Esophagus squamous epithelium (tissue), 5 donors: ENCODE measurements around the gene NXN. TPM values are rescaled to one million over a fixed set of nuclear protein-coding genes. Genes with fewer than 3 reads are reported as not detected.

ENCODE experiments used
- DNase-seq: peaks from one replicate; lab custom pipeline; 2025; lab: John Stamatoyannopoulos, UW
- H3K27ac ChIP-seq, 4 donors: fragments of 200-600 bp; sonication (generic); one replicate each; pipeline ENCODE4 v1.5.1; 2016 to 2019; ENCODE audit warnings: mild to moderate bottlenecking in 1 of 4
- H3K27me3 ChIP-seq, 4 donors: fragments of 200-600 bp; sonication (generic); 1 replicate in 3 of 4; 2 replicates in 1 of 4; pipeline versions ENCODE4 v1.5.1 to v1.6.0; 2017 to 2021; ENCODE audit warnings: antibody characterized with exemption in 1 of 4
- H3K36me3 ChIP-seq, 3 donors: fragments of 200-600 bp; sonication (generic); one replicate each; pipeline ENCODE4 v1.5.1; 2016 to 2019
- H3K4me1 ChIP-seq, 3 donors: fragments of 200-600 bp; sonication (generic); one replicate each; pipeline ENCODE4 v1.5.1; 2017 to 2019
- H3K4me3 ChIP-seq, 4 donors: fragments of 200-600 bp; sonication (generic); 1 replicate in 3 of 4; 2 replicates in 1 of 4; pipeline ENCODE4 v1.5.1; 2016 to 2019; ENCODE audit warnings: mild to moderate bottlenecking in 2 of 4, moderate library complexity in 1 of 4
- H3K9me3 ChIP-seq, 3 donors: fragments of 200-600 bp; sonication (generic); one replicate each; pipeline ENCODE4 v1.5.1; 2016 to 2019
- CTCF ChIP-seq, 6 experiments: fragments of 450-650 bp in 4 of 6; fragments of 200-600 bp in 2 of 6; sonication (generic) in 2 of 6; IDR thresholded peaks; one replicate each; pipeline ENCODE4 v1.5.1; 2016 to 2019; ENCODE audit warnings: antibody characterized with exemption in 6 of 6, mild to moderate bottlenecking in 4 of 6, moderate library complexity in 4 of 6
- POLR2A ChIP-seq, 4 donors: fragments of 450-650 bp; IDR thresholded peaks; one replicate each; pipeline ENCODE4 v1.6.1; 2017; ENCODE audit warnings: antibody characterized with exemption in 4 of 4, mild to moderate bottlenecking in 4 of 4, moderate library complexity in 3 of 4
- WGBS, 2 donors: methylation state at CpG; one replicate each; pipeline ENCODE4 v1.1.5; 2018; 5-methylcytosine and 5-hydroxymethylcytosine counted together
- intact Hi-C: fragments of 100-400 bp; cut with DNase I; formaldehyde crosslinking; loops from one replicate; pipeline ENCODE4 v1.15.0; 2022
- total RNA-seq, 4 donors: library from RNA; depleted of rRNA; stranded (reverse); fragments of >200 nt; gene quantifications; one replicate each; pipeline ENCODE4 v1.1.0, GENCODE V29; 2016
- donor health status: DM: yes; HTN: yes; CAD: no.

NXN gene
- total RNA-seq, 4 donors from 2014 or later = 19.5 to 34.9 (median 28.7) TPM

- Histone ChIP-seq H3K9me3 (no peaks in the 10 kb centered on the region), H3K27ac (peak overlapping the region in 3 of 4 donors; percentile 51 to 76 (median 66)), H3K36me3 (no peaks in the 10 kb centered on the region), H3K4me1 (peaks cover 0 to 65% (median 12%) of the 10 kb centered on the region in 3 donors), H3K4me3 (peak overlapping the region in 3 of 4 donors; percentile 9 to 46 (median 21)), H3K27me3 (no peaks in the 10 kb centered on the region)
- no peak for TF ChIP-seq CTCF (IDR thresholded peaks at IDR 0.05)
- no peak for TF ChIP-seq POLR2A (IDR thresholded peaks at IDR 0.05)
- 51 to 62% methylated on average over 18 of the region's 18 CpGs for WGBS, 2 donors
- DNase-seq = no peak
- intact Hi-C loops = no loop called here
Observed at GRCh38 chr17:969811-970355, 9.7 kb downstream of the NXN start.

GRCh38 chr17:968812-969730, 10.5 kb downstream of the NXN start:
- no peak for DNase-seq
- Histone ChIP-seq H3K4me1 (peaks cover 0 to 65% (median 11%) of the 10 kb centered on the region in 3 donors), H3K27me3 (no peaks in the 10 kb centered on the region), H3K9me3 (no peaks in the 10 kb centered on the region), H3K27ac (peak overlapping the region in 2 of 4 donors; percentile 66 to 76), H3K36me3 (no peaks in the 10 kb centered on the region), H3K4me3 (peak overlapping the region in 3 of 4 donors; percentile 9 to 46 (median 21))
- TF ChIP-seq POLR2A (IDR thresholded peaks at IDR 0.05) (no peak), CTCF (IDR thresholded peaks at IDR 0.05) (no peak)
- 67 to 73% methylated on average over 24 of the region's 24 CpGs for WGBS, 2 donors
- intact Hi-C loops = no loop called here

GRCh38 chr17:967122-967521, 12.5 kb downstream of the NXN start:
- WGBS, 2 donors = 92 to 94% methylated on average over 5 to 7 of the region's 9 CpGs
- no peak overlapping the region for H3K27ac ChIP-seq
- TF ChIP-seq POLR2A (IDR thresholded peaks at IDR 0.05) = no peak
- no peak for TF ChIP-seq CTCF (IDR thresholded peaks at IDR 0.05)
- intact Hi-C loops = no loop called here
- no peaks in the 10 kb centered on the region for H3K9me3 ChIP-seq
- no peak overlapping the region for H3K4me3 ChIP-seq
- no peaks in the 10 kb centered on the region for H3K36me3 ChIP-seq
- no peaks in the 10 kb centered on the region for H3K27me3 ChIP-seq
- H3K4me1 ChIP-seq = peaks cover 0 to 50% (median 5%) of the 10 kb centered on the region in 3 donors
- DNase-seq = no peak

- intact Hi-C loops = no loop called here
- H3K4me1 ChIP-seq = peaks cover 0 to 50% (median 5%) of the 10 kb centered on the region in 3 donors
- H3K27me3 ChIP-seq = no peaks in the 10 kb centered on the region
- WGBS, 2 donors = 55 to 65% methylated on average over 10 of the region's 12 CpGs
- no peak for TF ChIP-seq CTCF (IDR thresholded peaks at IDR 0.05)
- TF ChIP-seq POLR2A (IDR thresholded peaks at IDR 0.05) = no peak
- no peak overlapping the region for H3K4me3 ChIP-seq
- peak overlapping the region in 3 of 4 donors; percentile 41 to 54 (median 54) for H3K27ac ChIP-seq
- DNase-seq = no peak
- H3K36me3 ChIP-seq = no peaks in the 10 kb centered on the region
- H3K9me3 ChIP-seq = no peaks in the 10 kb centered on the region
Observed at GRCh38 chr17:965311-965989, 14.1 kb downstream of the NXN start.
